Neuron (in vitro differentiated cells): Measurements from ENCODE around the gene CIZ1.

Experiments
- H2AFZ ChIP-seq: one replicate; pipeline ENCODE4 v1.6.1; 2013; ENCODE audit warnings: low read depth, mild to moderate bottlenecking, inconsistent platforms, low read length, moderate library complexity
- H3K27me3 ChIP-seq: one replicate; pipeline ENCODE4 v1.6.1; 2013; ENCODE audit warnings: low read length; ENCODE audit not compliant: insufficient read depth
- H3K36me3 ChIP-seq: one replicate; pipeline ENCODE4 v1.6.1; 2013; ENCODE audit warnings: low read length; ENCODE audit not compliant: insufficient read depth
- H3K4me1 ChIP-seq: one replicate; pipeline ENCODE4 v1.6.1; 2013; ENCODE audit warnings: low read length; ENCODE audit not compliant: insufficient read depth
- H3K4me3 ChIP-seq: 2 replicates; pipeline ENCODE4 v1.5.1; 2013; ENCODE audit warnings: mild to moderate bottlenecking, low read length, moderate library complexity
- H3K9me3 ChIP-seq: one replicate; pipeline ENCODE4 v1.6.1; 2013; ENCODE audit warnings: low read length

CIZ1 gene

DNA sequence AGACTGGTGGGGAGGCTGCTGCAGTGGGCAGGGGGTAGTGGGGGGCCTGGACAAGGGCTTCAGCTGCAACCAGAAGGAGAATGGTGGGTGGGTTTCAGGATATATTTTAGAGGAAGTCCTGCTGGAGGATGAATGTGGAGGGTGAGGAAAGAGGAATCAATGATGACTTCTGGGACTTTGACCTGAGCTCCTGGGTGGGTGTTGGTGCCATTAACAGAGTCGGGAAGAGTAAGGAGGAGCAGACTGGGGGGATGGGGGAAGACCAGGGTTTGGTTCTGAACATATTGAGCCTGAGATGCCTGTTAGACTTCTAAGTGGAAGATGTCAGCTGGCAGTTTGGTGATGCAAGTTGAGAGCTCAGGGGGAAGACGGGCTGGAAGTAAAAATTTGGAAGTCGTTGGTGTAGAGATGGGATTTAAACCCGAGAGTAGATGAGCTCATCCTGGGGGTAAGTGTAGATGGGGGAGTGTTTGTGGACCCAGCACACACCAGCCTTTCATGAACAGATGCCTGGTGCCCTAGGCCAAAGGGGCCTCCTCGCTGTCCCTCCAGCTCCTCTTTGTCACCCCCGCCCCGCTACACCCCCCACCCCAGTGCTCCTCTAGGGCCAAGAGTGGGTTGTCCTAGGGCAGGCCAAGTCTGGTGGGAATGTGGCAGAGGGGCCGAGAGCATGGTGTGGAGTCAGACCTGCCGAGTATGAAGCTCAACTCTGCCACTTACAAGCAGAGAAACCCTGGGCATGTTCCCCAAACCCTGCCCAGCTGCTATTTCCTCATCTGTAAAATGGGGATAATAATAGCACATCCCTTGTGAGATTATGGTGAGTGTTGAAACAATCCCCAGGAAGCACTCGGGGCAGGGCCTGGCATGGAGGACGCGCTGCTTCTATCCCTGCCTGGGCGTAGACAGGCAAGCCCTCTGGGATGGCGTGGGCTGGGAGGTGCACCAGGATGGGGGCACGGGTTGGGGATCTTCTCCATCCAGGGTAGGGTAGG, 15.8 kb upstream of the CIZ1 start:
- Histone ChIP-seq H3K4me1 (peaks cover 16% of the 10 kb centered on the region), H2AFZ (no peak overlapping the region), H3K27me3 (no peaks in the 10 kb centered on the region), H3K36me3 (no peaks in the 10 kb centered on the region), H3K4me3 (no peak overlapping the region), H3K9me3 (no peaks in the 10 kb centered on the region)

DNA sequence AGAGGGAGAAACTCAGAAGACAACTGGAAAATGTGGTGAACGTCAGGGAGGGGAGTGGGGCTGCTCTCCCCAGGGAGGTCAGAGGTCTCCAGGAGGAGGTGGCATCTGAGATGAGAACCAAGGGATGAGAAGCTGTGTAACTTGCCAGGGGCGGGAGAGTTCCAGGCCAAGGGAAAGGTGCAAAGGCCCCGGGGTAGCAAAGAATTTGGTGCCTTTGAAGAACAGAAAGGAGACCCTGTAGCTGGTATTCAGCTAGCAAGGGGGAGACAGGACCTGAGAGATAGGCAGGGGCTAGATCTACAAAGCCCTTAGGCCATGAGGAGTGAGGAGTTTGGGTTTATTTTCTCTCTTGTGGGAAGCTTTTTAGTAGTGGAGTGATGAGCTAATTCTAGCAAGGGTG, 15.1 kb upstream of the CIZ1 start:
- Histone ChIP-seq H3K36me3 (no peaks in the 10 kb centered on the region), H2AFZ (no peak overlapping the region), H3K4me1 (peaks cover 22% of the 10 kb centered on the region), H3K9me3 (no peaks in the 10 kb centered on the region), H3K4me3 (no peak overlapping the region), H3K27me3 (no peaks in the 10 kb centered on the region)

DNA sequence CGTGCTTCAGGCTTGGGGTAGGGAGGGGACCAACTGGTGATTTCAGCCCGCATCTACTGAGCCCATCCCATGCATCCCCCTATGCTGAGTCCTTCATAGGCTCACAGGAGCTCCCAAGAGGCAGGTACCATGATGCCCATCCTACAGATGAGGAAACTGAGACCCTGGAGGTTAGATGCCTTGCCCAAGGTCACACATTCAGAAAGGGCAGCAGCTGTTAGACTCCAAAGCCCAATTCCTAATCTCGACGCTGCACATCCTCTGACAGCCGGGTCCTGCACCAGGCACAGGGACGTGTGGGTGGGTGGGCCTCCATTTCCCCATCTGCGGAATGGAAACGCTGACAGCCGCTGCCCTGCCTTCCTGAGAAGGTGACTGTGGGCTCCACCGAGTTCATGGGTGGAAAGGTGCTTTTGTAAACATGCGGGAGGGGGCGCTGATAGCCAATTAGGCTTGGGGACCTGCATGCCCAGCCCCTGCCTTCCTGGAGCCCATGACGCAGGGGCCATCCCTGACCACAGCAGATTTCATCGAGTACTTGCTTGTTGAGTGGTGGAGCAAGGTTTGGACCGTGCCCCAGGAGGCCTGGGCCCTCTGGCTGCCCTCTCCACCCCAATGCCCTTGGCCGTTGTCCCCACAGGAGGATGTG, 14.0 kb upstream of the CIZ1 start:
- H3K4me3 ChIP-seq: no peak overlapping the region
- no peaks in the 10 kb centered on the region for H3K27me3 ChIP-seq
- no peaks in the 10 kb centered on the region for H3K36me3 ChIP-seq
- peaks cover 22% of the 10 kb centered on the region for H3K4me1 ChIP-seq
- no peak overlapping the region for H2AFZ ChIP-seq
- no peaks in the 10 kb centered on the region for H3K9me3 ChIP-seq

DNA sequence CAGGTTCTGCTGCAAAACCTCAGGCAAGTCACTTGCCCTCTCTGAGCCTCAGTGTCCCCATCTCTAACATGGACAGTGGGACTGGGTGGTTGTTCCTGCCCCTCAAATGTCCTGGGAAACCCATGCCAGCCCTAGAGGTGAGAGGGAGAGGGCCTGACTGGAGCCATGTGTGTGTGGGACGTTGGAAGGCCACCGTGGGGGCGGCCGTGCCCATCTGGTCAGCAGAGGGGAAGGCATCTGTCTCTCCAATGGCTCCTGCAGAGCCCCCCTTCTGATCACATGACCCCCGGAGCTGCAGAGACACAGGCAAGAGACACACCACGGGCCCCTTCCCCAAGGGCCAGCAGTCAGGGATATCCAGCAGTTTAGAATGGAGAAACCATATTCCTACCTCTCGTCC, 13.5 kb upstream of the CIZ1 start:
- Histone ChIP-seq H3K4me3 (peak overlapping the region; percentile 76), H2AFZ (no peak overlapping the region), H3K36me3 (no peaks in the 10 kb centered on the region), H3K27me3 (no peaks in the 10 kb centered on the region), H3K4me1 (peaks cover 22% of the 10 kb centered on the region), H3K9me3 (no peaks in the 10 kb centered on the region)

DNA sequence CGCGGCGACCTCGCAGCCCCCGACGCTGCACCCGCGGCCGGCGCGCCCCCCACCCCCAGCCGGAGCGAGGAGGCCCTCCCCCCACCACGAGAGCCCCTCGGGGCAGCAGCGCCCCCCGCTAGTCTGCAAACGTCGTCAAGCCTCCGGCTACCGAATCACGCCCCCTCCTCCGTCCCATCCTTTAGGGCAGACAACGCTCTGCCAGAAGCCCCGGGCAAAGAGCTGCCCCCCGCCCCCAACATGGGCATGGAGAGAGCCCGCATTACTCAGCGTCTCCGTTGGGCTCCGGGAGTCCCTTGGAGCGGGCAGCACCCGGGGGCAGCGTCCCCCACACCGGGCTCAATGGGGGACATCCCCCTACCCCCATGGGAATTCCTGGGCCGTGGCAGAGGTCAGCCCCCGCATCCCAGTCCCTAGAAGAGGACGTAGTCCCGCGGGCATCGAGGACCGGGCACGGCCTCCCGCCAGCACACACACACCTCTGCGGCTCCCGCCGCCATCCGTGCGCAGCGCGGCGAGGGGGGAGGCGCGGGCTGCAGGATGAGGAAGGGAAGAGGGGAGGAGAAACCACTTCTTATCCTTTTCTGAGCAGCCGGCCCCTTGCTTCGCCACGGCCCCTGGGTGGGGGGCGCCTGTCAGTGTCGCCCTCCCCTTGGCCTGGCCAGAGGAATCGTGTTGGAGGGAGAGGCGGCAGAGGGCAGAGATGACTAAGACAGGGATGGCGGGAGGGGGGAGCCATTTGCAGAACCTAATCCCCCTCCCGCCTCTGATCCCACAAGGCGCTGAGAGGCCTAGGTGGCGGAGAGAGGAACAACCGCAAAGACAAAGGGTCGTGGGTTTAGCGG, 12.6 kb upstream of the CIZ1 start:
- H3K36me3 ChIP-seq: no peaks in the 10 kb centered on the region
- peak overlapping the region; percentile 76 for H3K4me3 ChIP-seq

DNA sequence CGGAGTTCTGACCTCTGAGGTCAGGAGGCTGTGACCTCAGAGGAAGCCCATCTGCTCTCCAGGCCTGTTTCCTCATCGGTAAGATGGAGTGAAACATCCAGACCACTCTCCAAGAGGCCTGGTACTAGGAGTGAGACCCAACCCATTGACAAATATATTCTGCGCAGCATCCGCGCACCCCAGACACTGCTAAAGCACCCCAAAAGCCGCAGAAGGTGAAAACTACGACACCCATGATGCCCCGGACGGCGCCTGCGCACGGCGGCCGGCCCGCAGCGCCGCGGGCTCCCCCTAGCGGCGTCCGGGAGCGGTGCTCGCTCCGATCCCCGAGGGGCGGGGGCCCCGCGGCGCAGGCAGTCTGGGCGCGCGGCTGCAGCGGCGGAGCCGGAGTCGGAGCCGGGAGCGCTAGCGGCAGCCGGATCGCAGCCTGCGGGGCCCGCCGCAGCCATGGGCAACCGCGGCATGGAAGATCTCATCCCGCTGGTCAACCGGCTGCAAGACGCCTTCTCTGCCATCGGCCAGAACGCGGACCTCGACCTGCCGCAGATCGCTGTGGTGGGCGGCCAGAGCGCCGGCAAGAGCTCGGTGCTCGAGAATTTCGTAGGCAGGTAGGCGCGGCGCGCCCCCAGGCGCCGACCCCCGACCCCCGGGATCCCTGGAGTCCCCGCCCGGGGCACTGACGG, 11.8 kb upstream of the CIZ1 start, which contains the start of gene DNM1:
Gene DNM1, plus strand, starts transcription at position 356 of the 683 bp plus-strand sequence. Its CDS starts 92 bp downstream, at position 448.
- Histone ChIP-seq H2AFZ (peak within 1 kb of the TSS; percentile 49), H3K9me3 (no peaks in the 10 kb centered on the region), H3K4me3 (peak within 1 kb of the TSS; percentile 76)

More for the DNA sequence above, 12.6 kb upstream of the CIZ1 start:
- Histone ChIP-seq H2AFZ (peak overlapping the region; percentile 49), H3K4me1 (peaks cover 22% of the 10 kb centered on the region), H3K9me3 (no peaks in the 10 kb centered on the region), H3K27me3 (no peaks in the 10 kb centered on the region)

DNA sequence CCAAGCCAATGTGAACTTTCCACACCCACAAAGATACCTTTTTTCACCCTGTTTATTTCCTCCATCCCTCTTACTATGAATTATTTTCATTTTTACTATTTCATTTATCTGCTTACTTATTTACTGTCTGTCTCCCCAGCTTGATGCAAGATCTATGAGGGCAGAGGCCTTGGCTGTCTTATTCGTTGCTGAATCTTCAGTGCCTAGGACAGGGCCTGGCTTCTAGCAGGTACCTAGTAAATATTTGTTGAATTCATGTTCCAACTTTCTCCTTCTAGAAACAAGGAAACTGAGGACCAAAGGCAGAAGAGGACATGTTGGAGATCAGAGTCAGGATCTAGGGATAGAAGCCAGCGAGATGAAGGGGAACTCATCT, 11.3 kb upstream of the CIZ1 start:
- H3K4me1 ChIP-seq: peaks cover 22% of the 10 kb centered on the region
- H2AFZ ChIP-seq: no peak overlapping the region
- H3K36me3 ChIP-seq: no peaks in the 10 kb centered on the region
- no peaks in the 10 kb centered on the region for H3K27me3 ChIP-seq
- no peaks in the 10 kb centered on the region for H3K9me3 ChIP-seq
- peak overlapping the region; percentile 76 for H3K4me3 ChIP-seq

More for the DNA sequence above, 11.8 kb upstream of the CIZ1 start, which contains the start of gene DNM1:
- no peaks in the 10 kb centered on the region for H3K36me3 ChIP-seq
- H3K4me1 ChIP-seq: peaks cover 22% of the 10 kb centered on the region
- H3K27me3 ChIP-seq: no peaks in the 10 kb centered on the region

DNA sequence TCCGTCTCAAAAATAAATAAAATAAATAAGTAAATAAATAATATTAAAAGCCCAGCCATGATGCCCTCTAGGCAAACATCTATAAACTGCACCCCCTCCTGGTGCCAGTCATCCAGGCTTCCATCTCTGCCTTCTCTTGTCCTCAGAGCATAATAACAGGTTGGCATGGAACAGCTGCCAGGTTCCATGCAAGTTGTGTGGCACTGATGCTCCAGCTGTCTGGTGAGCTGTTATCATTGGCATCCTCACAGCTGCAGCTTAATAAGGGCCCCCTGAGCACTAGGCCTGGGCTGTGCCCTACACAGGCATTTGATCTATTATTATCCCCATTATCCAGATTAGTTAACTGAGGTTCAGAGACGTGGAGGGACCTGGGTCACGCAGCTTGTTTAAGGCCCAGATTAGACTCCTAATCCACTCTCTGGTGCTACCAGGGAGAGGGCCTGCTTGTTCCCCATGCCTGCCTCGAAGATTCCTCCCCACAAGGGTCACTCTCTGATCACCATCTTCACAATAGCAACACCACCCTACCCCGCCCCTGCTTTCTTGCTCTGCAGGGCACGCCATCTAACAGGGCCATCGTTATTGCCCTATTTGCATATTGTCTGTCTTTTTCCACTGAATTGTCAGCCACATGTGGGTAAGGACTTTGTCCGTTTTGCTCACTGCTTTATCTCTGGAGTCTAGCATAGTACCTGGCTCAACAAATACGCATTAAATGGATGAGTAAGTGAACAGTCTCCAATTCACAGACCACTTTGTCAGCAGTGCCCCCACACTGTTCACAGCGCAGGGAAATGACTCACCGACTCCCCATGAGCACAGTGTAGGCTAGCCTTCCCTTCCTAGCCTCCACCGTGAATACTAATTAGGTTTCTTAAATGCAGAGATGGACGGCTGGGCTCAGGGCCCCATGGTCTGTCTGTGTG, 10.3 kb upstream of the CIZ1 start:
- H3K4me1 ChIP-seq: peaks cover 22% of the 10 kb centered on the region
- H3K9me3 ChIP-seq: no peaks in the 10 kb centered on the region
- no peak overlapping the region for H2AFZ ChIP-seq
- no peaks in the 10 kb centered on the region for H3K27me3 ChIP-seq
- no peak overlapping the region for H3K4me3 ChIP-seq
- no peaks in the 10 kb centered on the region for H3K36me3 ChIP-seq

DNA sequence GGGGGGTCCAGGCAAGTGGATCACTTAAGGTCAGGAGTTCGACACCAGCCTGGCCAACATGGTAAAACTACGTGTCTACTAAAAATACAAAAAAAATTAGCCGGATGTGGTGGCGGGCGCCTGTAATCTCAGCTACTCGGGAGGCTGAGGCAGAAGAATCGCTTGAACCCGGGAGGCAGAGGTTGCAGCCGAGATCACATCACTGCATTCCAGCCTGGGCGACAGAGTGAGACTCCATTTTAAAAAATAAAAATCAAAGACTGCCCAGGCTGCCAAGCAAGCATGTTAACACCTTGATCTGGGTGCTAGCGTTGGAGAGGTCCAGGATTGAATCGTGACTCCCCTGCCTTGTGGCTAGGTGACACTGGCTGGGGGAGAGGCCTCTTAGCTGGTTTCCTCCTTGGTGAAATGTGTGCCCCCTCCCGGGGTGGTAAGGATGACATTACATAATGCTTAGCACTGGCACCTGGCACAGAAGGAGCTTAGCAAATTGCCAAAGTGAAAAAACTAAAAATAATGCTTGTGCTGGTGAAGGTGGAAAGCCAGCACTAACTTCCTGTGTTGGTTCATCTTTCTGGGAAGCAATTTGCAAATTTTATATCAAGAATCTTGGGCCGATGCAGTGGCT, 2.2 kb upstream of the CIZ1 start:
- peaks cover 11% of the 10 kb centered on the region for H3K36me3 ChIP-seq

DNA sequence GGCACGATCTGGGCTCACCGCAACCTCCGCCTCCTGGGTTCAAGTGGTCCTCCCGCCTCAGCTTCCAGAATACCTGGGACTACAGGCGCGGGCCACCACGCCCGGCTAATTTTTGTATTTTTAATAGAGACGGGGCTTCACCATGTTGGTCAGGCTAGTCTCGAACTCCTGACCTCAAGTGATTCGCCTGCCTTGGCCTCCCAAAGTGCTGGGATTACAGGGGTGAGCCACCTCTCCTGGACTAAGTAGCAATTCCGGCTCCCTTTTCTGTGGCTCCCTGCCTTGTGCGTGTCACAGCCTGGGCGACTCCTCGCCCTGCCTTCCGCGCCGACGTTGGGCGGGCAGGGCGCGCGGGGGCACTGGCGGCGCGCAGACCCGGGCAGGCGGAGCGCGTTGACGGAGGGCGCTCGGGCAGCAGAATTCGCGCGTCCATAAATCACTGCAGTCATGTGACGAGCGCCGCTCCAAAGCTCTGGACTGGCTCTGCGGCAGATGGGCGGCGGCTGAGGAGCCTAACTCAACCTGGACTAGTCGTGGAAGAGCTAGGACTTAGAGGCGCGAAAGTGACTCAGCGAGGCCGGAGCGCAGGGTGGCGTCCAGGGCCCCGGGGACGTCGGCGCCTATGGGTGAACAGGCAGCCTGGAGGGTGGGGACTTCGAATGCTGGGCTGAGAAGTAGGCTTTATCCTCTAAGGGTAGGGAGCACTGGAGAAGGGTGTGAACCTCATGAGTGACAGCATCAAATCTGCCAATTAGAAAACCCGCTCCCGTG, 1.4 kb upstream of the CIZ1 start:
- no peak overlapping the region for H2AFZ ChIP-seq
- no peaks in the 10 kb centered on the region for H3K27me3 ChIP-seq
- H3K9me3 ChIP-seq: no peaks in the 10 kb centered on the region
- peaks cover 15% of the 10 kb centered on the region for H3K4me1 ChIP-seq
- H3K36me3 ChIP-seq: peaks cover 19% of the 10 kb centered on the region
- H3K4me3 ChIP-seq: no peak overlapping the region

More for the DNA sequence above, 2.2 kb upstream of the CIZ1 start:
- no peak overlapping the region for H3K4me3 ChIP-seq
- no peaks in the 10 kb centered on the region for H3K27me3 ChIP-seq
- H3K9me3 ChIP-seq: no peaks in the 10 kb centered on the region
- peaks cover 15% of the 10 kb centered on the region for H3K4me1 ChIP-seq
- no peak overlapping the region for H2AFZ ChIP-seq
